Measurements from ENCODE around the gene PSMB10. TPM values are rescaled to one million over a fixed set of nuclear protein-coding genes. Genes with fewer than 3 reads are reported as not detected.

Gene PSMB10
- total RNA-seq, 4 donors from 2014 or later: 62.0 to 106 (median 79.9) TPM

DNA sequence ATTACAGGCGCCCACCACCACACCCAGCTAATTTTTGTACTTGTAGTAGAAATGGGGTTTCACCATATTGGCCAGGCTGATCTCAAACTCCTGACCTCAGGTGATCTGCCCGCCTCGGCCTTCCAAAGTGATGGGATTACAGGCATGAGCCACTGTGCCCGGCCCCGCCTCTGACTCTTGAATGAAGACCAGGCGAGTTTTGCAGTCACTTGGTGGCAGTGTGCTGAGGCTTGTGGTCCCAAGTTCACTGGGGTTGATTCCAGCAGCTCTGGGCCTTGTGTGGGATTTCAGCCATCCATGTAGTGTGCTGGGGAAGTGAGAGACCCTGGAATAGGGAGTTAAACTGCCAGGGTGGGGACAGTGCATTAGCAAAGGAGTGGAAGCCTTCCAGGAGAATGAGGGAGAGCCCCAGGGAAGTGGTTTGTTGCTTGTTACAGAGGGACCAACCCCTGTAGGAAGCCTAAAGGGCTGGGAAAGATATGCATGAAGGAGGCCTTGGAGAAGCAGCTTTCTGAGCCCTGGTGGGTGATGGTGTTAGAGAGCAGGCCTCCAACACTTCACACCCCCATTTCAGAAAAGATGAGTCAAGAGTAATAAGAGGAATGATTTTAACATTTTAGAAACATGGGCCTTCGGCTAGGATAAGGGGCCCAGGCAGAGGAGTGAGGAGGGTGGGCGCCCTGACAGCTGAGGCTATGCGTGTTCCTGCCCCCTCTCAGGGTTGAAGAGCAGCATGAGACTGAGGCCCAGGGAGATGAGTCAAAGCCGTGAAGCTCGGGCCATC, 29.1 kb downstream of the PSMB10 start:
- no peaks in the 10 kb centered on the region for H3K9me3 ChIP-seq
- no peak overlapping the region for H3K4me3 ChIP-seq
- no peaks in the 10 kb centered on the region for H3K27me3 ChIP-seq
- TF ChIP-seq POLR2A (IDR thresholded peaks at IDR 0.05): no peak
- TF ChIP-seq, protein P1, sequence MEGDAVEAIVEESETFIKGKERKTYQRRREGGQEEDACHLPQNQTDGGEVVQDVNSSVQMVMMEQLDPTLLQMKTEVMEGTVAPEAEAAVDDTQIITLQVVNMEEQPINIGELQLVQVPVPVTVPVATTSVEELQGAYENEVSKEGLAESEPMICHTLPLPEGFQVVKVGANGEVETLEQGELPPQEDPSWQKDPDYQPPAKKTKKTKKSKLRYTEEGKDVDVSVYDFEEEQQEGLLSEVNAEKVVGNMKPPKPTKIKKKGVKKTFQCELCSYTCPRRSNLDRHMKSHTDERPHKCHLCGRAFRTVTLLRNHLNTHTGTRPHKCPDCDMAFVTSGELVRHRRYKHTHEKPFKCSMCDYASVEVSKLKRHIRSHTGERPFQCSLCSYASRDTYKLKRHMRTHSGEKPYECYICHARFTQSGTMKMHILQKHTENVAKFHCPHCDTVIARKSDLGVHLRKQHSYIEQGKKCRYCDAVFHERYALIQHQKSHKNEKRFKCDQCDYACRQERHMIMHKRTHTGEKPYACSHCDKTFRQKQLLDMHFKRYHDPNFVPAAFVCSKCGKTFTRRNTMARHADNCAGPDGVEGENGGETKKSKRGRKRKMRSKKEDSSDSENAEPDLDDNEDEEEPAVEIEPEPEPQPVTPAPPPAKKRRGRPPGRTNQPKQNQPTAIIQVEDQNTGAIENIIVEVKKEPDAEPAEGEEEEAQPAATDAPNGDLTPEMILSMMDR (IDR thresholded peaks at IDR 0.05): no peak
- H3K4me1 ChIP-seq: no peaks in the 10 kb centered on the region
- no peak for DNase-seq
- peaks cover 0 to 45% (median 0%) of the 10 kb centered on the region in 3 donors for H3K36me3 ChIP-seq
- H3K27ac ChIP-seq: no peak overlapping the region

DNA sequence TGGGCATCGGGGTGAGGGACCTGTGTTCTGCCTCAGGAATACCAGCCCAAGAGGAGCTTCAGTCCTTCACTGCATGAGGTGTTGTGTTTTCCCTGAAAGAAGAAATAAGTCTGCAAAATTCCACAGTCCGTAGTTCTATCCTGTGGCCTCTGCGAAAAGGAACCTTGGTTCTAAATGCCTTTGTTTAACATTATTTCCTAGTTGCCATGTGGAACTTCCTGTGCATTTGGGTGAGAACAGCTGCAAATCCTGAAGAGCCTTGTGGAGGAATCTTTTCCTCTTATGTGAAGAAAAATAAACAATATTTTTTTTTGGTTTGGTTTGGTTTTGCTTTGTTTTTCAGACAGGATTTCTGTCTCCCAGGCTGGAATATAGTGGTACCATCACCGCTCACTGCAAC, 33.8 kb downstream of the PSMB10 start:
- H3K4me1 ChIP-seq: peaks cover 0 to 8% (median 0%) of the 10 kb centered on the region in 4 donors
- no peak overlapping the region for H3K4me3 ChIP-seq
- no peak overlapping the region for H3K27ac ChIP-seq
- H3K27me3 ChIP-seq: no peaks in the 10 kb centered on the region
- DNase-seq: no peak
- no peaks in the 10 kb centered on the region for H3K9me3 ChIP-seq
- peaks cover 0 to 12% (median 0%) of the 10 kb centered on the region in 3 donors for H3K36me3 ChIP-seq
- no peak for TF ChIP-seq POLR2A (IDR thresholded peaks at IDR 0.05)

DNA sequence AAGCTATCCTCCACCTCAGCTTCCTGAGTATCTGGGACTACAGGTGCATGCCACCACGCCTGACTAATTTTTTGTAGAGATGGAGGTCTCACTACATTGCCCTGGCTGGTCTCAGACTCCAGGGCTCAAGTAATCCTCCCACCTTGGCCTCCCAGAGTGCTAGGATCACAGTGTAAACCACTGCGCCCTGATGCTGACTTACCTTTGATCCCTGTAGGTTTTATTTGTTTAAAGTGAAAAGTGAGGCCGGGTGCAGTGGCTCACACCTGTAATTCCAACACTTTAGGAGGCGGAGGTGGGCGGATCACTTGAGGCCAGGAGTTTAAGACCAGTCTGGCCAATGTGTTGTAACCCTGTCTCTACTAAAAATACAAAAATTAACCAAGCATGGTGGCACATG, 34.9 kb downstream of the PSMB10 start:
- H3K27me3 ChIP-seq: no peaks in the 10 kb centered on the region
- H3K4me1 ChIP-seq: peaks cover 0 to 19% (median 0%) of the 10 kb centered on the region in 4 donors
- TF ChIP-seq, protein P1 (IDR thresholded peaks at IDR 0.05): no peak
- no peak for TF ChIP-seq POLR2A (IDR thresholded peaks at IDR 0.05)
- peaks cover 0 to 12% (median 0%) of the 10 kb centered on the region in 3 donors for H3K36me3 ChIP-seq
- no peak for DNase-seq
- no peak overlapping the region for H3K4me3 ChIP-seq
- H3K27ac ChIP-seq: no peak overlapping the region
- H3K9me3 ChIP-seq: no peaks in the 10 kb centered on the region

DNA sequence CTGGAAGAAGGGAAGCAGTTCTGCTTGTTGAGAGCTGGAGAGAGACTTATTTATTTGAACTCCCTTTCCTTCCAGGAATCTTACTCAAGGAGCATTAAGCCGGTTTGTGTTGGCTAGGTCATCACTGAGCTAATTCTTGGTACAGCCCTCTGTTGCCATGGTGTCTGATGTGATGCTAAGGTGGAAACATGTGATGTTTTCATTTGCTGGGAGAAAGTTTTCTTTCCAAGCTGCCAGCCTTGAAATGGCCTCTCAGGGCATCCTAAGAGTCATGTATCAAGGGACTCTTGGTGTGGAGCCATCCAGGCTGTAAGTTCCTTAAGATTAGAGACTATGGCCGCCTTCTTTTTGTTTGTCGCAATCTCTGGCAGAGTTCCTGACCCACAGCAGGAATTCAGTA, 39.4 kb downstream of the PSMB10 start:
- no peak for TF ChIP-seq POLR2A (IDR thresholded peaks at IDR 0.05)
- TF ChIP-seq, protein P1 (IDR thresholded peaks at IDR 0.05): no peak
- Histone ChIP-seq H3K27ac (peak overlapping the region in 1 of 4 donors; percentile 31), H3K27me3 (no peaks in the 10 kb centered on the region), H3K9me3 (no peaks in the 10 kb centered on the region), H3K4me3 (no peak overlapping the region), H3K36me3 (peaks cover 0 to under 1% (median 0%) of the 10 kb centered on the region in 3 donors), H3K4me1 (peaks cover 0 to 37% (median 7%) of the 10 kb centered on the region in 4 donors)
- DNase-seq: no peak

DNA sequence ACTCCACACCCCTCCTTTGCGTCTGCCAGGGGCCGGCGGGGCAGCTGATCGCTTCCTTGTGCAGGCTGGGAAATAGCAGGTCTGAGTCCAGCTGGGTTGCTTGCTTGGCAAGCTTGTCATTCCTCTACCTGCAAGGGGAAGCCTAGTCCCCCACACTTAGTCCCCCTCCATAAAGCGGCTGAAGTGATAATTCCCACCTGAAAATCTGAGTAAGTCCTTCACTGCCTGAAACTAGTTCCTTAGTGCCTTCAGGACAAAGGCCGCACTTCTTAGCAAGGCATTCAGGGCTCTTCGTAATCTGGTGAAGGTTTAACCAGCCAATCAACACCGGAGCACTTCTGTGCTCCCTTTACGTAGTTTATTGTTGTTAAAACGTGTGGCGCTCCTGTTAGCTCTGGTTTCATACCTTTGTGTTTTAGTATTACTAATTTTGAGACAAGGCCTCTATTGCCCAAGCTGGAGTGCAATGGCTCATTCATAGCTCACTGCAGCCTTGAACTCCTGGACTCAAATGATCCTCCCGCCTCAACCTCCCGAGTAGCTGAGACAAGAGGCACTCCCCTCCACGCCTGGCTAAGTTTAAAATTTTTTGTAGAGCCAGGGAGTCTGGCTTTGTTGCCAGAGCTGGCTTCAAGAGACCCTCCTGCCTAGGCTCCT, 42.8 kb downstream of the PSMB10 start:
- TF ChIP-seq, protein P1 (IDR thresholded peaks at IDR 0.05): no peak
- peak in 1 of 2 donors; percentile 38 for TF ChIP-seq POLR2A (IDR thresholded peaks at IDR 0.05)
- Histone ChIP-seq H3K27ac (peak overlapping the region; percentile 90 to 99 (median 96)), H3K4me3 (peak overlapping the region; percentile 73 to 99 (median 88)), H3K9me3 (no peaks in the 10 kb centered on the region), H3K36me3 (no peaks in the 10 kb centered on the region), H3K27me3 (no peaks in the 10 kb centered on the region), H3K4me1 (peaks cover 0 to 30% (median 7%) of the 10 kb centered on the region in 4 donors)
- DNase-seq: no peak
